HepG2 (cell line): ENCODE measurements around the gene MTUS2. TPM values are rescaled to one million over a fixed set of nuclear protein-coding genes. Genes with fewer than 3 reads are reported as not detected.

Experiments
- ATAC-seq: fragments of 200-7000 bp; cut with Tn5 transposase; 3 replicates; pipeline ENCODE4 v1.9.1; 2020; ENCODE audit warnings: mild to moderate bottlenecking, moderate library complexity
- BruUV-seq: library from RNA; stranded (reverse); fragments of 400-500 nt; replicated peaks from 2 replicates; lab custom pipeline; 2021; lab: Mats Ljungman, UMichigan
- CTCF ChIA-PET: fragments of 300-600 bp; formaldehyde crosslinking; extraction: SDS; loops from one replicate; lab custom pipeline; 2021; ENCODE audit warnings: low total read pairs, inconsistent platforms, low intra/inter-chr PET ratio; lab: Yijun Ruan, JAX
- POLR2A ChIA-PET: fragments of 350-600 bp; sonication (Branson Sonifier 250); formaldehyde crosslinking; loops from one replicate; lab custom pipeline; 2020; ENCODE audit warnings: antibody characterized with exemption, inconsistent platforms; lab: Yijun Ruan, JAX
- DNase-seq: peaks from one replicate; pipeline ENCODE4 v3.0.0-alpha.2; 2015; ENCODE audit warnings: low spot score
- FAIRE-seq: peaks from 3 replicates; lab custom pipeline; 2011; peaks lifted over from hg19 to GRCh38; lab: Jason Lieb, UNC
- H2AFZ ChIP-seq: one replicate; pipeline ENCODE4 v1.6.1; 2011; ENCODE audit warnings: low read length, inconsistent platforms
- H3K27ac ChIP-seq: fragments of 300-600 bp; 3 replicates; pipeline ENCODE4 v1.8.0; 2011; ENCODE audit warnings: mixed run types, mild to moderate bottlenecking, mixed read lengths, low read length, inconsistent platforms; ENCODE audit not compliant: insufficient read depth; ENCODE audit errors: extremely low read length
- H3K27me3 ChIP-seq, 2 experiments: fragments of 200-600 bp in 1 of 2; 2 replicates in 1 of 2; 3 replicates in 1 of 2; pipeline versions ENCODE4 v1.6.0 to v1.8.0; 2011; ENCODE audit warnings: low read length in 2 of 2, mild to moderate bottlenecking in 2 of 2, moderate library complexity in 2 of 2, inconsistent platforms in 1 of 2; ENCODE audit not compliant: insufficient read depth in 2 of 2, control insufficient read depth in 1 of 2
- H3K36me3 ChIP-seq, 2 experiments: fragments of 200-600 bp in 1 of 2; replicated peaks in 1 of 2; 2 replicates in 1 of 2; 3 replicates in 1 of 2; pipeline versions ENCODE4 v1.5.1 to v1.8.0; 2011; ENCODE audit warnings: low read length in 2 of 2, inconsistent platforms in 1 of 2; ENCODE audit not compliant: insufficient read depth in 2 of 2, control insufficient read depth in 1 of 2
- H3K4me1 ChIP-seq: 2 replicates; pipeline ENCODE4 v1.5.1; 2012; ENCODE audit warnings: low read length, inconsistent platforms; ENCODE audit not compliant: insufficient read depth
- H3K4me2 ChIP-seq: 2 replicates; pipeline ENCODE4 v1.6.0; 2011; ENCODE audit warnings: low read depth, low read length, inconsistent platforms
- H3K4me3 ChIP-seq, 3 experiments: fragments of 200-600 bp in 1 of 3; sonication (generic), shearing (Covaris generic) in 1 of 3; replicated peaks in 1 of 3; 2 replicates each; pipeline ENCODE4 v1.5.1; 2011 to 2016; ENCODE audit warnings: low read length in 3 of 3, inconsistent platforms in 2 of 3, low read depth in 2 of 3, mild to moderate bottlenecking in 2 of 3, control low read depth in 1 of 3, mixed read lengths in 1 of 3; ENCODE audit not compliant: insufficient read depth in 1 of 3
- H3K79me2 ChIP-seq: one replicate; pipeline ENCODE4 v1.6.1; 2011; ENCODE audit warnings: low read length, inconsistent platforms; ENCODE audit not compliant: insufficient read depth
- H3K9ac ChIP-seq: 2 replicates; pipeline ENCODE4 v1.6.0; 2011; ENCODE audit warnings: mild to moderate bottlenecking, low read depth, low read length, inconsistent platforms; ENCODE audit not compliant: insufficient read depth
- H3K9me3 ChIP-seq: 2 replicates; pipeline ENCODE4 v1.5.1; 2012; ENCODE audit warnings: mild to moderate bottlenecking, low read length
- H4K20me1 ChIP-seq: 2 replicates; pipeline ENCODE4 v1.6.0; 2011; ENCODE audit warnings: inconsistent platforms, mild to moderate bottlenecking, low read length, moderate library complexity; ENCODE audit not compliant: insufficient read depth
- EED ChIP-seq: sonication (generic); formaldehyde crosslinking; IDR thresholded peaks from 2 replicates; pipeline ENCODE4 v1.5.0; 2020; ENCODE audit warnings: mild to moderate bottlenecking, missing genetic modification reagents
- GTF2F1 ChIP-seq: fragments of 150-350 bp; IDR thresholded peaks from 2 replicates; pipeline ENCODE4 v1.6.1; 2014; ENCODE audit warnings: low read length
- RBM22 ChIP-seq: fragments of 200-400 bp; formaldehyde crosslinking; optimal IDR thresholded peaks from 2 replicates; pipeline ENCODE3; 2017; ENCODE audit warnings: mild to moderate bottlenecking, low read length, moderate library complexity
- SIN3A ChIP-seq: IDR thresholded peaks from 2 replicates; pipeline ENCODE4 v1.6.1; 2011; ENCODE audit warnings: low read depth, mild to moderate bottlenecking, control low read depth, low read length, borderline replicate concordance
- ZGPAT ChIP-seq: IDR thresholded peaks from 2 replicates; pipeline ENCODE4 v1.6.1; 2016; ENCODE audit warnings: mild to moderate bottlenecking
- ZNF512 ChIP-seq: sonication (generic); formaldehyde crosslinking; IDR thresholded peaks from 2 replicates; pipeline ENCODE4 v1.4.0; 2020; ENCODE audit warnings: mild to moderate bottlenecking, missing genetic modification reagents
- WGBS: methylation state at CpG from one replicate; pipeline ENCODE4 v1.1.6; 2017; ENCODE audit warnings: low lambda C conversion rate; 5-methylcytosine and 5-hydroxymethylcytosine counted together
- in situ Hi-C: cut with HindIII; loops from 2 replicates; pipeline ENCODE4 v1.10.0; 2017; ENCODE audit warnings: low pct_unique_long_range_greater_than_20kb; ENCODE audit not compliant: extremely low pct_ligation_motif_present
- intact Hi-C: fragments of 100-400 bp; cut with micrococcal nuclease; formaldehyde crosslinking; loops from one replicate; pipeline ENCODE4 v1.10.0; 2022; ENCODE audit not compliant: unreplicated experiment
- polyA plus RNA-seq, 8 experiments: library from polyadenylated mRNA; depleted of rRNA in 3 of 8; stranded (reverse) in 7 of 8; unstranded in 1 of 8; fragments of >200 nt; fragmentation: Illumina TruSeq in 4 of 8; extraction: Trizol in 4 of 8; gene quantifications; 2 replicates each; pipeline versions ENCODE4 v1.2.1 to v1.2.3, GENCODE V29; 2011 to 2016; ENCODE audit warnings: low read depth in 4 of 8, missing spikeins in 1 of 8, mixed read lengths in 1 of 8; ENCODE audit not compliant: insufficient read depth in 1 of 8
- total RNA-seq, 5 experiments: library from RNA; depleted of rRNA; stranded (reverse); fragments of >200 nt; fragmentation: Illumina TruSeq; extraction: Trizol; gene quantifications; 2 replicates each; pipeline ENCODE4 v1.2.3, GENCODE V29; 2016; ENCODE audit warnings: low read depth in 1 of 5

The MTUS2 gene
- total and polyA plus RNA-seq, 2 of the 13 experiments (the other 11 are each of a cell fraction or from before 2014, with no cell fraction given), result not detected

- 98% methylated on average over 16 of the region's 16 CpGs for WGBS
- Histone ChIP-seq H3K9ac (no peak overlapping the region), H3K9me3 (no peaks in the 10 kb centered on the region), H3K27me3 (no peaks in the 10 kb centered on the region), H2AFZ (no peak overlapping the region), H3K4me1 (no peaks in the 10 kb centered on the region), H3K36me3 (peaks cover 42 to 79% of the 10 kb centered on the region in 2 experiments), H4K20me1 (peaks cover 2% of the 10 kb centered on the region), H3K79me2 (no peaks in the 10 kb centered on the region), H3K27ac (no peak overlapping the region), H3K4me3 (no peak overlapping the region), H3K4me2 (no peak overlapping the region)
- intact Hi-C loops (no loop called here), in situ Hi-C loops (no loop called here)
- ChIA-PET POLR2A (no interaction called here), CTCF (no interaction called here)
- DNase-seq, result no peak
- FAIRE-seq, result no peak
- no peak for ATAC-seq
- no TSS peak for BruUV-seq
- TF ChIP-seq RBM22 (peak; percentile 50), SIN3A (no peak), ZNF512 (no peak), GTF2F1 (no peak), EED (CRISPR knock-in tag) (no peak), ZGPAT (CRISPR knock-in tag) (no peak)
Observed at GRCh38 chr13:29522044-29522685, 702.0 kb downstream of the MTUS2 start.
